ENCODE data around the gene TMC7. TPM values are rescaled to one million over a fixed set of nuclear protein-coding genes. Genes with fewer than 3 reads are reported as not detected.

The TMC7 gene
- total and polyA plus RNA-seq, 2 of the 8 experiments (the other 6 are each of a cell fraction or from before 2014, with no cell fraction given): 2.3 to 2.6 TPM

DNA sequence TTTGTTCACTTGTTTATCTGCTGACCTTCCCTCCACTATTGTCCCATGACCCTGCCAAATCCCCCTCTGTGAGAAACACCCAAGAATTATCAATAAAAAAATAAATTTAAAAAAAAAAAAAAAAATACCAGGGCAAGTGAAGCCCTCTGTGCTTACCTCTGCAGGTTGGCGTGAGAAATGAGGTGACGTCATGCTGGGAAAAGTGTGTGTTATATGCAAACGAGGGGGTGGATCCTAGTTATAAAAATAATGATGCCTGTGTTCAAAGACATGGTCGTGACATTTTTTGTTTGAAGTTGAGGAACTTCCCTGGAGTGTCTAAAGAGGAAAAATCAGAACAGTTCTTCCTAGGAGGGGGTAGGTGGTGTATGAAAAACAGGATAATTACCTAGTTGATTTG, 20.2 kb downstream of the TMC7 start (continued):
- TF ChIP-seq GTF2F1 (IDR thresholded peaks at IDR 0.05; ENCODE audit: borderline replicate concordance, low read depth, low read length) (no peak), EZH2 (IDR thresholded peaks at IDR 0.05; ENCODE audit: low read depth, low read length, severe bottlenecking) (no peak), PHF8 (conservative IDR thresholded peaks at IDR 0.05; ENCODE audit: low read depth, low read length) (no peak)

Measured in H1 (cell line).